ENCODE data around the gene PCGF2.

GRCh38 chr17:38706505-38707216, 41.5 kb downstream of the PCGF2 start:
- no peak for TF ChIP-seq SP1 (IDR thresholded peaks at IDR 0.05; ENCODE audit: low read depth, low read length)
- no peak for TF ChIP-seq POLR2A (IDR thresholded peaks at IDR 0.05; ENCODE audit: low read depth, low read length)
- no peak for TF ChIP-seq ZBTB11 (CRISPR knock-in tag; IDR thresholded peaks at IDR 0.05)
- TF ChIP-seq POLR2AphosphoS5 (IDR thresholded peaks at IDR 0.05; ENCODE audit: low read length): peak; percentile 27; the same call in 1 of the 2 replicates
- TF ChIP-seq YY1 (IDR thresholded peaks at IDR 0.05; ENCODE audit: low read depth, low read length): no peak
- 0 out of 3 replicates have a peak, but pooled peaks of 1 of the 2 experiments have one; percentile 16 for TF ChIP-seq EGR1 (IDR thresholded peaks at IDR 0.05; ENCODE audit: borderline replicate concordance in 1 of 2, low read depth in 2 of 2, low read length in 2 of 2)
- no peak for TF ChIP-seq SRF (IDR thresholded peaks at IDR 0.05; ENCODE audit: low read depth in 2 of 2, low read length in 2 of 2)
- TF ChIP-seq EZH2 (IDR thresholded peaks at IDR 0.05; ENCODE audit: borderline replicate concordance, control insufficient read depth, low read depth, low read length): no peak
- TF ChIP-seq CTCF (IDR thresholded peaks at IDR 0.05 in 2 of 3, conservative IDR thresholded peaks at IDR 0.05 in 1 of 3; ENCODE audit: control insufficient read depth in 2 of 3, extremely low read depth in 1 of 3, insufficient read depth in 1 of 3, low read depth in 3 of 3, low read length in 3 of 3): no peak
- TF ChIP-seq RB1 (IDR thresholded peaks at IDR 0.05; ENCODE audit: borderline replicate concordance): no peak

Measured in GM12878 (cell line).